PFSK-1 (cell line): ENCODE data around the gene SETD2.

ENCODE experiments used
- FOXP2 ChIP-seq: optimal IDR thresholded peaks from 2 replicates; pipeline ENCODE3; 2011; ENCODE audit warnings: borderline replicate concordance, control low read depth, inconsistent platforms; ENCODE audit not compliant: insufficient read depth; ENCODE audit errors: extremely low read length, extremely low read depth
- POLR2AphosphoS5 ChIP-seq: IDR thresholded peaks from 2 replicates; pipeline ENCODE4 v1.6.1; 2012; ENCODE audit warnings: low read depth, mild to moderate bottlenecking, control low read depth, low read length, moderate library complexity
- REST ChIP-seq, 2 experiments: IDR thresholded peaks; 2 replicates each; pipeline versions ENCODE4 v1.6.1 to v1.8.0; 2011 to 2012; ENCODE audit warnings: low read depth in 2 of 2, low read length in 2 of 2, control low read depth in 1 of 2, inconsistent platforms in 1 of 2, mild to moderate bottlenecking in 1 of 2, moderate library complexity in 1 of 2; ENCODE audit not compliant: insufficient read depth in 1 of 2
- SIN3A ChIP-seq: IDR thresholded peaks from 2 replicates; pipeline ENCODE4 v1.6.1; 2012; ENCODE audit warnings: mild to moderate bottlenecking, low read length, moderate library complexity, borderline replicate concordance; ENCODE audit not compliant: insufficient read depth
- TAF1 ChIP-seq: IDR thresholded peaks from 2 replicates; pipeline ENCODE4 v1.6.1; 2012; ENCODE audit warnings: low read length, control low read depth, borderline replicate concordance; ENCODE audit not compliant: insufficient read depth

The SETD2 gene

GRCh38 chr3:46984591-46985459, 179.1 kb downstream of the SETD2 start:
- TF ChIP-seq FOXP2 (no peak), TAF1 (no peak), SIN3A (no peak), POLR2AphosphoS5 (no peak), REST (IDR thresholded peaks at IDR 0.05; ENCODE audit: insufficient read depth in 1 of 2, low read depth in 2 of 2, low read length in 2 of 2) (no peak)

GRCh38 chr3:46982546-46982945, 181.4 kb downstream of the SETD2 start:
- TF ChIP-seq SIN3A (no peak), POLR2AphosphoS5 (no peak), TAF1 (no peak), FOXP2 (no peak), REST (IDR thresholded peaks at IDR 0.05; ENCODE audit: insufficient read depth in 1 of 2, low read depth in 2 of 2, low read length in 2 of 2) (no peak)

- TF ChIP-seq REST (IDR thresholded peaks at IDR 0.05; ENCODE audit: insufficient read depth in 1 of 2, low read depth in 2 of 2, low read length in 2 of 2) (no peak), POLR2AphosphoS5 (no peak), FOXP2 (no peak)
These were observed 181.9 kb downstream of the SETD2 start for GRCh38 chr3:46981932-46982471.

GRCh38 chr3:46979958-46980497, 183.9 kb downstream of the SETD2 start:
- TF ChIP-seq FOXP2, result no peak
- TF ChIP-seq REST (IDR thresholded peaks at IDR 0.05; ENCODE audit: insufficient read depth in 1 of 2, low read depth in 2 of 2, low read length in 2 of 2), result no peak
- TF ChIP-seq POLR2AphosphoS5, result no peak
- TF ChIP-seq SIN3A, result no peak
- TF ChIP-seq TAF1, result no peak
